Measurements from ENCODE around the gene CAB39.

DNA sequence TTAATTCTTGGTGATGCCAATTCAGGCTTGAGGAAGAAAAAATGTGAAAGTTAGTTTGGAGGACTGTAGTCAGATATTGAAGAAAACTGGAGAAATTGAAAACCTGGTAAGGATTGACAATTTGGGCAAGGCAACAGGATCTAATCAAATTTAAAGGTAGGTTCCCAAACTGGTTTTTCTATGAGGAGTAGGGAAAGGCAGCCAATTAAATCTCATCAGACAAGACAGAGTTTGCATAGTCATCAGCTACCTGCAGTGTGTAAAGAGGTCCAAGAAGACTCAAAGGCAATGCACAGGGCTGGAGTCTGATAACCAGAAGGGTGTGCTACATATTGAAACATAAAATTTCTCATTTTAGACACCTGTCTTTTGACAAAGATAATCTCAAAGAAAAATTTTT, 16.0 kb upstream of the CAB39 start:
- TF ChIP-seq, protein P1, sequence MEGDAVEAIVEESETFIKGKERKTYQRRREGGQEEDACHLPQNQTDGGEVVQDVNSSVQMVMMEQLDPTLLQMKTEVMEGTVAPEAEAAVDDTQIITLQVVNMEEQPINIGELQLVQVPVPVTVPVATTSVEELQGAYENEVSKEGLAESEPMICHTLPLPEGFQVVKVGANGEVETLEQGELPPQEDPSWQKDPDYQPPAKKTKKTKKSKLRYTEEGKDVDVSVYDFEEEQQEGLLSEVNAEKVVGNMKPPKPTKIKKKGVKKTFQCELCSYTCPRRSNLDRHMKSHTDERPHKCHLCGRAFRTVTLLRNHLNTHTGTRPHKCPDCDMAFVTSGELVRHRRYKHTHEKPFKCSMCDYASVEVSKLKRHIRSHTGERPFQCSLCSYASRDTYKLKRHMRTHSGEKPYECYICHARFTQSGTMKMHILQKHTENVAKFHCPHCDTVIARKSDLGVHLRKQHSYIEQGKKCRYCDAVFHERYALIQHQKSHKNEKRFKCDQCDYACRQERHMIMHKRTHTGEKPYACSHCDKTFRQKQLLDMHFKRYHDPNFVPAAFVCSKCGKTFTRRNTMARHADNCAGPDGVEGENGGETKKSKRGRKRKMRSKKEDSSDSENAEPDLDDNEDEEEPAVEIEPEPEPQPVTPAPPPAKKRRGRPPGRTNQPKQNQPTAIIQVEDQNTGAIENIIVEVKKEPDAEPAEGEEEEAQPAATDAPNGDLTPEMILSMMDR (IDR thresholded peaks at IDR 0.05), result no peak
- no peak for TF ChIP-seq POLR2A (IDR thresholded peaks at IDR 0.05)
